GM19023 (cell line): Measurements from ENCODE around the gene REV3L.
"Not testable (repeated sequence)": the region's sequence is repeated elsewhere in the genome, so short reads cannot be mapped to it uniquely, and the experiment has no call there.

Source experiments
- ATAC-seq: cut with Tn5 transposase; IDR thresholded peaks from one replicate; pipeline ENCODE4 v1.9.1; 2021; ENCODE audit warnings: mild to moderate bottlenecking, moderate library complexity; ENCODE audit not compliant: unreplicated experiment

The REV3L gene

DNA sequence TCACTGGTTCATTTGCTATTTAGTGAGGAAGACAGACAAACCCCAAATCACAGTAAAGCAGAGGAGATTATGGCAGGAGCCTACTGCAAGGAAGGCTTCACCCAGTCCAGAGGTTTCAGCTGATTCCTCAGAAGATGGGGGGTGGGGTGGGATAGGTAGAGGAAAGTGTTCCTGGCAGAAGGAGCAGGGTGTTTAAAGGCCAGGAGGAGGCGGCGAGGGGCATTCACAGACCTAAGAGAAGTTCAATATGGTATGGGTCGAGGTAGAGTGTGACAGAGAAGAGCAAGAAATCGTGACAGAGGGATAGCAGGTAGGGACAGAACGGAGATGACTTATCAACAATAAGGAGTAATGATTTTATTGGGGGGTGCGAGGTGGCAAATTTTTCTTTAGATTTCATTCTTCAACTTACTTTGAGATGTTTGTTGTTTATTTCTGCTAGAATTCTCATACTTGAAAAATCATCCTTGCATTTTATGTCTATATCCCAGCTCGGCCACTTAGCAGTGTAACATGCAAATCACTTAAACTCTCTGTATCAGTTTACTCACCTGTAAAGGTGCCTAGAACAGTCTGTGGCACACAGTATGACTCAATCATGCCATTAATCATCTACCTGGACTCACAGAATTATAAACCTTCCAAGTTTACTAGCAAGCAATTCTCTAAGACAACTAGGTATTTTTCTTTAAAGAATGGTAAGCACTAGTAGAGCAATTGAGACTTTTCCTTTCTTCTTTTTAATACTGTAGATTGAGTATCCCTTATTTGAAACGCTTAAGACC lies 176.7 kb downstream of the REV3L start:
- no peak for ATAC-seq

DNA sequence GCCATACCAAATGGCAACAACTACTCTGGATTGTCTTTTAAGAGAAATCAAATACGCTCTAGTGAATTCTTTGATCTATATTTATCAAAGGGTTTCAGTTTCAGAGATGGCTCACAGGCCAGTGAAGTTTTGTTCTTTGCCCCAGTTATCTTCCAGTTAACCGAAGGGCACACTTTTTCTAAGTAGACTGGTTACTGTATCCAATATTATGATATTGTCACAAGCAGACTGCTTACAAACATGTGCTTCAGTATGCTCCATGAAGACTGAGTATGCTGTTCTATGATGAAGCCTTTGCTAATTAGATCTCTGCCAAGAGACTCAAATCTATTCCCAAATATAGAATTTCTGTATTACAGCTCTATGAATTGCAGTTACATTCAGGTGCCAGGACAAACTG lies 181.1 kb downstream of the REV3L start:
- peak; percentile 64 for ATAC-seq

DNA sequence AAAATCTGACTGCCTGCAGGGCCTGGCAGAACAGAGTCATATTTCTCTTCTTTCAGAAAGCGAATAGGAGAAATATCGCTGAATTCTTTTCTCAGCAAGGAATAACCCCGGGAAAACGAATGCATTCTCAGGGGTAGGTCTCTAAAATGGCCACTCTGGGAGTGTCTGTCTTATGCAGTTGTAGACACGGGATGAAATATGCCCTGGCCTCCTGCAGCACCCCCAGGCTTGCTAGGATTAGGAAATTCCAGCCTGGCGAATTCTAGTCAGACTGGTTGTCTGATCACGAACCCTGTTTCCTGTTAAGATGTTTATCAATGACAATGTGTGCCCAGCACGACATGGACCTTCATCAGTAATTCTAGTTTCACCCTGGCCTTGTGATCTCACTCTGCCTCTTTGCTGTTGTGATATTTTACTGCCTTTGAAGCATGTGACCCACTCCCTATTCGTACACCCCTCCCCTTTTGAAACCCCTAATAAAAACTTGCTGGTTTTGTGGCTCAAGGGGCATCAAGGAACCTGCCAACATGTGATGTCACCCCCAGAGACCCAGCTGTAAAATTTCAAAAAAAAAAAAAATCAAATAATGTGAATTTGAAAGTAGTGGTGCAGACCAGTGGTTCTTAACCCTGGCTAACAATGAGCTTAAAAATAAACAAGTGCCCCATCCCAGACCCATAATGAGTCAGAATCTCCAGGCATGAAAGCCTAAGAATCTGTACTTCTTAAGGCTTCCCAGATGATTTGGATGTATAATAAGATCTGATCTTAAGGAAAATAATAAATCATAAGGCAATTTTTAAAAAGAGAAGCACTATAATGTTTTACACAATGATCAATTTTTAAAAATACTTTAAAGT lies 181.8 kb downstream of the REV3L start:
- ATAC-seq, result not testable (repeated sequence)

DNA sequence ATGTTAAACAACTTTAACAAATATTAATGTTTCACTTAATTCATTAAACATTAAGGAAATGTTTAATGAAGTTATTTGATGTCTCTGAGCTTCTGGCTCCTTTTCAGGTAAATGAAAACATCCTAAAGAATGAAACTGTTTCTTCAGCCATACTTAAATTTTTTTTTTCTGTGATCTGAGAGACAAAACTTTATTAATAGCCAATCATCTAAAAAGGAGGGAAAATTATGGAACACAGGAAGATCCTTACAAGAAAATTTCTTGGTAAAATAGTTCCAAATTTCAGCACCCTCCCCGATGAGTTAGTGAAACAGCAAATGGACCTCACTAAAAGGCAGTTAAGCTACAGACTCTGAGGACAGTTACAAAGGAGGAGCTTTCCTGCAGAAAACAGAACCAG lies 185.2 kb downstream of the REV3L start:
- no peak for ATAC-seq

DNA sequence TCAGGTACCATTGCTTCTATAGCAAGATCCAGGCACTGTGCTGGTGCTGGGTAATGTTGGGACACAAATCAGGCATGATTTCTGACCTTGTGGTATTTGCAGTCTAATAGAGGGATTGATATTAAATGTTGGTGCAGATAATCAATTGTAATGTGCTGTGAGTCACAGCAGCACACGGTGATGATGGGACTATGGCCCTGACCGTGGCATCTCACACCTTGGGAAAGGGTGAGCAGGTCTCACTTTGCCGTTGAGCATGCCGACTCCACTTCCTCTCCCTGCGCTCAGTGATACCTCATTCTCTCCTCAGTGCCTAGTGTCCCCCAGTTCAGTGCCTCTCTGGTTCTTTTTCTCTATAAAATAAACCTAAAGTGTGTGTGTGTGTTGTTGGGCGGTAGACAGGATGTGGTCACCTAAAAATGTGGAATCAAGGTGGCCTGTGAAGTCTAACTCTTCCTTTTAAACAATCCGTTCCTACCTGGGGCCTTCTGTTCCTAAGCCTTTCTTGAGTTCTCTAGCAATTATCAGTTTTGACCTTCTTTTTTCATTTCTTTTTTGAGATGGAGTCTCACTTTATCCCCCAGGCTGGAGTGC lies 188.5 kb downstream of the REV3L start:
- ATAC-seq, result no peak

DNA sequence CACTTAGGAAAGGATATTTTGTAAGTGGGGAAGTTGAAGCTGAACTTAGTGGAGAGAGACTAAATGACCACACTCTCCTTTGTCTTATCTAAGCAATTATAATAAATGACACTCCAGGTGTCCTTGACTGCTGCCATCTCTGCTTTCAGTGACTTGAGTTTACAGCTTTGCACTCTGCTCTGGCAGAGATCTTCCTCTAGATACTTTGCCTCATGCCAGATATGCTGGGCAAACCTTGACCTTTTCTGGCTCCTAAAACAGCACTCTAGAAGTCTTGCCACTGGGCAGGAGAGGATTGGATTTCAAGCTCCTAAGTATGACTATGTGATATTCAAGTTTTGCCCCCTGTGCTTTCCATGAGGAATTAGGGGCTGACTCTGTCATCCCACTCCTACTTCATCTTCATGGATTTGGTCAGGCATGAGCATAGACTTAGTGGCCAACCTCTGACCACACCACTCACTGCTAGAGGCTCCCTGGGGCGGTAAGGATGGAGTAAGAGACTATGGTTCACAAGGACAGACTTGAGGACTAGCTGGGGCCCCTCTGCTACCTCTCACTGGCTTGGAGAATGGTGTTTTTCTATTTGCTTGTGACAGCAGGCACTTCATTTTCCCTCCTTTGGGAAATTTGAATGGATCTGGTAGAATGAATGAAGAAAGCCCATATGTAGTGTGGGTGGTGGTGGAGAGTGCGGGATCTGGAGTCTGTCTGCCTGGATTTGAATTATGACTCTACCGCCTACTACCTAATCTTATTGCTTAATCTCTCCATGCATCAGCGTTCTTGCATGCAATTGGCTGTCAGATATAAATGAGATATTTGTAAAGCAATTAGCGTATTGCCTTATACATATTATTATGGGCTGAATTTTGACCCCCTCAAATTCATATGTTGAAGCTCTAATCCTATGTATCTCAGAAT lies 191.4 kb downstream of the REV3L start:
- peak; percentile 18 for ATAC-seq

DNA sequence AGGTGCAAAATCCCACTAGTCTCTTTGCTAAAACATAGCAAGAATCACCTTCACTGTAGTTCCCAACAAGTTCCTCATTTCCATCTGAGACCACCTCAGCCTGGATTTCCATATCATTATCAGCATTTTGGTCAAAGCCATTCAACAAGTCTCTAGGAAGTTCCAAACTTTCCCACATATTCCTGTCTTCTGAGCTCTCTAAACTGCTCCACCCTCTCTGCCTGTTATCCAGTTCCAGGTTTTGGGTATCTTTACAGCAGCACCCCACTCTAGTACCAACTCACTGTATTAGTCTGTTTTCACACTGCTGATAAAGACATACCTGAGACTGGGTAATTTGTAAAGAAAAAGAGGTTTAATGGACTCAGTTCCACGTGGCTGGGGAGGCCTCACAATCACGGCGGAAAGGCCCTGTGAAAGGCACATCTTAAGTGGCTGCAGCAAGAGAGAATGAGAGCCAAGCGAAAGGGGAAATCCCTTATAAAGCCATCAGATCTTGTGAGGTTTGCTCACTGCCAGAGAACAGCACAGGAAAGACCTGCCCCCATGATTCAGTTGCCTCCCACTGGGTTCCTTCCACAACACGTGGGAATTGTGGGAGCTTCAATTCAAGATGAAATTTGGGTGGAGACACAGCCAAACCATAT lies 192.2 kb downstream of the REV3L start:
- peak; percentile 93 for ATAC-seq

DNA sequence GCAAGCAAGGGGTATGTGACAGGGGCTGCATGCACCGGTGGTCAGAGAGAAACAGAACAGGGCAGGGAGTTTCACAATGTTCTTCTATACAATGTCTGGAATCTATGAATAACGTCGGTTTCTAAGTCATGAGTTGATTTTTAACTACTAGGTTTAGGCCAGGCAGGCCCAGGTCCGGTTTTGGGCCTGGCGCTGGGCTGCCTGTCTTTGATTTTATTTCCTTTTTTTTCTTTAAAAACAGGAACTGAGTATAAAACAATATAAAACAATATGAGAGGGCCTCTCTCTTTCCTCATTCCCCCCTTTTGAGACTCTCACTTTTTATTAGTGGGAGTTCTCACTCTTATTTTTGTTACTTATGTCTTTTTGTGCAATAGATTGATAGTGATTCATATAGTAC lies 198.7 kb downstream of the REV3L start:
- not testable (repeated sequence) for ATAC-seq

DNA sequence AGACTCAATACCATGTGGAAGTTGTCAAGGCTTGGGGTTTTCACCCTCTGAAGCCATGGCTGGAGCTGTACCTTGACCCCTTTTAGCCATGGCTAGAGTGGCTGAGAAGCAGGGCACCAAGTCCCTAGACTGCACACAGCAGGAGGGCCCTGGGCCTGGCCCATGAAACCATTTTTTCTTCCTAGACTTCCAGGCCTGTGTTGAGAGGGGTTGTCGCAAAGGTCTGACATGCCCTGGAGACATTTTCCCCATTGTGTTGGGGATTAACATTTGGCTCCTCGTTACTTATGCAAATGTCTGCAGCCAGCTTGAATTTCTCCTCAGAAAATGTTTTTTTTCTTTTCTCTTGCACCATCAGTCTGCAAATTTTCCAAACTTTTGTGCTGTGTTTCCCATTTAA lies 199.3 kb downstream of the REV3L start:
- ATAC-seq, result no peak

DNA sequence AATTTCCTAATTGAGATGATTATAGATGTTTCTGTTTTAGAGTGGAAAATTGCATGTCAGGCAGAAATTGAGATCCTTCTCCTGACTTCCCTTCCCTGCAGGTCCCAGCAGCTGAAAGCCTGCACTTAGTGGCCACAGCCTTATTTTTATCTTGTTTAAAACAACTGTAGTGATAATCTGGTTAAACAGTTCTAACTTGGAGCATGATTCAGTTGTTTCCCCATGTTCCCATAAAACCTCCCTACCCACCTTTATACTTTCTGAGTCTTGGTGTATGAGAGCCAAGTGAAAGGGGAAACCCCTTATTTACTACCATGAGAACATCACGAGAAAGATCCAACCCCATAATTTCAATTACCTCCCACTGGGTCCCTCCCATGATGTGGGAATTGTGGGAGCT lies 200.5 kb downstream of the REV3L start:
- no peak for ATAC-seq

DNA sequence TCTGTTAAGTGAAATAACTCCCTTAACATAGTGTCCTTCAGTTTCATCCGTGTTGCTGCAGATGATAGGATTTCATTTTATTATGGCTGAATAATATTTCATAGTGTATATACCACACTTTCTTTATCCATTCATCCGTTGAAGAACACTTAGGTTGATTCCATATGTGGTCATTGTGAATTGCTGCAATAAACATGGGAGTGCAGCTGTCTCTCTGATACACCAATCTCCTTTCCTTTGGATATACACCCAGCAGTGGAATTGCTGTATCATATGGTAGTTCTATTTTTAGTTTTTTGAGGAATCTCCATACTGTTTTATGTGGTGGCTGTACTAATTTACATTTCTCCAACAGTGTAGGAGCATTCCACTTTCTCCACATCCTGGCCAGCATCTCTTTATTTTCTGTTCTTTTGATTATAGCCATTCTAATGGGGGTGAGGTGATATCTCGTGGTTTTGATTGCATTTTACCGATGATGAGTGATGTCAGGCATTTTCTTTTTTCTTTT lies 202.5 kb downstream of the REV3L start:
- ATAC-seq, result no peak

DNA sequence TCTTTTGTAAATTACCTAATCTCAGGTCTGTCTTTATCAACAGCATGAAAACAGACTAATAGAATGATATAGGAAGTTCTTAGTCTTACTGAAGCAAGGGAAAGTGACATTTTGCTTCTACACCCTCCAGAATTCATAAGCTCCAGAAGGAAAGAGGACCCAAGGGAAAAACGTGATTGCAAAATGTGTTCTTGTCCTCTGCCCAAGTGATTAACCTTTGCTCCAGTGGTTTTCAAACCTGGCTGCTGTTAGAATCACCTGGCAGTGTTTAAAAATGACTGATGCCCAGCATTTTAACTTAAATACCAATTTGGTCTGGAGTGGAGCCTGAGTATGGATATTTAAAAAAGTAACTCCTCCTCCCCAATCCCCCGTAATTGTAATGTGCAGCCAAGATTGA lies 204.3 kb downstream of the REV3L start:
- no peak for ATAC-seq

DNA sequence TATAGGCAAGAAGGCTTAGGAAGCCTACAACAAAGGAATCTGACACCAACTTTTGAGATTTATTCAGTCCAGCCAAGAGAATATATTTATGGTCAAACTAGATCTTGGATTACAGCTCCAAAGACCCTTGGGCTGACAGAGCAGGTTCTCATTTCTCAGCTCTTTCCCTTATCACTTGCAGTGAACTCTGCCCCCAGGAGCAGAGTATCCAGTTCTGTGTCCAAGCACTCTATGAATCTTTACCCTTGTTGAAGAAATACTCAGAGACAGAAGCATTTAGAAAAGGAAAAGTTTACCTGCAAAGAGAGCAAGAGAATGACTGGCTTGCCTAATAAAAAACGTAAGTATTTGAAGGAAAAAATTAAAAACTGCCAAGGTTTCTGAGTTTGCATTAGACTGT lies 205.2 kb downstream of the REV3L start:
- no peak for ATAC-seq

DNA sequence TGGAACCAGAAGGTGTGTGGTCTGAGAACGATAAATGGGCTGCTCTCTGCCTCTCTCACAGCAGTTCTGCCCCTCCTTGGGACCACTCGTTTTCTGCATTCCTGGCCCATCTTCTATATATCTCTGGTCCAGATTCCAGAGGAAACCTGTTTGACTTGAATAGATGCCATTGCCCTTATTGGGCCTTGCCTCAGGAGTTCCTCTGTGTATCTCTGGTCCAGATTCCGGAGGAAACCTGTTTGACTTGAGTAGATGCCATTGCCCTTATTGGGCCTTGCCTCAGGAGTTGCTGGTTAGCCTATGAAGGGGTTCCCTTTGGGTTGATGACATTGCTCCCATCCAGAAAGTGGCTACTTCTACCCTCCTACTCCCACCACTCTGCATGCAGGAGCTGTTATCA lies 206.3 kb downstream of the REV3L start:
- no peak for ATAC-seq

DNA sequence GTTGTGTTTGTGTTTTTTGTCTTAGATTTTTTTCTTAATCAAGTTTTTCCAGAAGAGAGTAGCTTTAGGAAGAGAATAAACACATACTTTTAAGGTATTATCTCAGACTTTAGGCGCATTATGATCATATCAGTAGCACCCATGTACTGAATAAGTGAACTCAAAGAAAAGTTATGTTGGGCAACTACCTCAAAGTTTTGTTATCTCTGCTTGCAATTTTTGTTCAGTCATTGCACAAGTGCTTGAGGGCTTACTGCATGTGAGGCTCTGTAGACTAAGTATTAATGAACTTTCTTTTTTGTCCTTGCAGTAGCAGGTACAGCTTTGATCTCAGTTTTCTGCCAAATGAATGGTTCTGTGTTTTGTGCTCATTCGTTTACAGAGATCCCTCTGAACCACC lies 206.7 kb downstream of the REV3L start:
- no peak for ATAC-seq

DNA sequence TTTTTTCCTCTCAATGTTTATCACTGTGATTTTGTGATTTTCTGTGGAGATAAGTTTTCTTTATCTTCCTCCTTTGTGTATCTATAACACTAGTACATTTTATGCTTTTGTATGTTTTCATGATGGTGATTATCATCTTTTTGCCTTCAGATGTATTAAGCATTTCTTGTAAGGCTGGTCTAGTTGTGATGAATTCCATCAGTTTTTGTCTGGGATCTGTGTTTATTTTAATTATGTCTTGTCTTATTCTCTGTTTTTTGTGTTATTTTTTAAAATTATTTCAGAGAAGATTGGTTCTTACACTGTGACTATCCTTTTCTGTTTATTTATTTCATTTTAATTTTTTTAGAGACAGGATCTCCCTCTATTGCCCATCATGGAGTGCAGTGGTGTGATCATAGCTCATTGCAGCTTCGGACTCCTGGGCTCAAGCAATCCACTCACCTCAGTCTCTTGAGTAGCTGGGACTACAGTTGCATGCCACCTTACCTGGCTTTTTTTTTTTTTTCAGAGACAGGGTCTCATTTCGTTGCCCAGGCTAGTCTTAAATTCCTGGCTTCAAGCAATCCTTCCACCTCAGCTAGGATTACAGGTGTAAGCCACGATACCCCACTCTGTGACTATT lies 208.3 kb downstream of the REV3L start:
- ATAC-seq, result no peak

DNA sequence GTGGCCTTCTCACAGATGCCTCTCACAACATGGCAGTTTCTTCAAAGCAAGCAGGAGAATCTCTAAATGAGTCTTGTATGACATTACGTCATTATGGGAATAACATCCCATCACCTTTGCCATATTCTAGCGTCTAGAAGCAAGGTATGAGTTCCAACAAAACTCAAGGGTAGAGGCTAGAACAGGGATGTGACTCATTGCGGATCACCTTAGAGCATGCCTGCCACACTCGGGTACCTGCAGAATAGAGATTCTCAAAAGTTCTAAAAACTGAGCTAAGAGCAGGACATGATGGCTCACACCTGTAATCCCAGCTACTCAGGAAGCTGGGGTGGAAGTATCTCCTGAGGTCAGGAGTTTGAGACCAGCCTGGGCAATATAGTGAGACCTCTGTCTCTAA lies 212.9 kb downstream of the REV3L start:
- ATAC-seq, result no peak

DNA sequence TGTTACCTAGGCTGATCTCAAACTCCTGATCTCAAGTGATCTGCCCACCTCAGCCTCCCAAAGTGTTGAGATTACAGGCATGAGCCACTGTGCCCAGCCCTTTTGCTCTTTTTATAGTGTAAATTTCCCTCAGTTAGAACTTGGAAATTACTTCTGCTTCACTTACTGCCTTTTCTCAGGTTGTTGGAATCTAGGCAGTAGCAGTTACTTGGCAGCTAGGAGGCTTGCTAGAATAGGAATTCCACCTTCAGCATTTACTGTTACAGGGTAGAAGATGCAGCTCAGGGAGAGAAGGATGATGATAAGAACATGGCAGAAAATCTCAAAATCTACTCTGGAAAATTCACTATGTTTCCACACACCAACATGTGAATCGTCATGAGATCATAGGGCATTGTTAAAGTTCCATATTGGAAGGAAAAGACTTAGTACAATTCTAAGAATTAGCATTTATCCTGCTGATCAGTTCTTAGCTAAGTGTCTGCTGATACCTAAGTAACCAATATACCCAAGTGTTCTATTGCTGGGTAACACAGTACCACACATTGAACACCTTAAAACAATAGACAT lies 213.5 kb downstream of the REV3L start:
- no peak for ATAC-seq

DNA sequence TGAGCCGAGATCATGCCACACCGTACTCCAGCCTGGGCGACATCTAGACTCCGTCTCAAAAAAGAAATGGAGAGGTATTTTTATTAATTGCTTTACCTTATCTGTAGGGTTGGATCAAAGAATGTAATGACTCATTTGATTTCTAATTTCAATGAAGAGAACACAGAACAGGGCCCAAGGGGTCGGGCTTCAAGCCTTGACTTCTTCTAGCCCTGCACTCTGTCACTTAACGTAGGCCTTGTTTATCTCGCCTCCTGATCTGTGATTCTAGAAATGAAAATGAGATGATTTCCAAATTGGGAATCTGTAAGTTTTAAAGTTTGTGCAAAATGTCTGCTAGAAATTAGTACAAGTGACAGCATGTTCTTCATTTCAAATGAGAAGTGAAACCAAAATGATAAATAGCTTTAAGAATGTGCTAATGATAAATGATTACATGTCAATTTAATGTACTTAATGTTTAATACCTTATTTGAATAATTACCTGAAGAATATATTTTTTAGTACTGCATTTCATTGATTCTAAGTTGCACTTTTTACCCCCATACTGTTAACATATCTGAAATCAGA lies 215.2 kb downstream of the REV3L start:
- ATAC-seq, result no peak
